HepG2 (cell line): Measurements from ENCODE around the gene SEC14L6. TPM values are rescaled to one million over a fixed set of nuclear protein-coding genes. Genes with fewer than 3 reads are reported as not detected.

Source experiments
- BRCA1 ChIP-seq: sonication (generic); formaldehyde crosslinking; IDR thresholded peaks from 2 replicates; pipeline ENCODE4 v1.4.0; 2020; ENCODE audit warnings: missing genetic modification reagents
- GABPB1 ChIP-seq: IDR thresholded peaks from 2 replicates; pipeline ENCODE4 v1.6.1; 2016; ENCODE audit warnings: mild to moderate bottlenecking, missing genetic modification reagents, moderate library complexity, missing compliant biosample characterization
- KIAA2018 ChIP-seq: sonication (generic); formaldehyde crosslinking; IDR thresholded peaks from 2 replicates; pipeline ENCODE4 v1.5.0; 2020; ENCODE audit warnings: mild to moderate bottlenecking, missing genetic modification reagents, borderline replicate concordance
- KLF11 ChIP-seq: IDR thresholded peaks from 2 replicates; pipeline ENCODE4 v1.6.1; 2016; ENCODE audit warnings: missing compliant biosample characterization
- NKX3-1 ChIP-seq: sonication (generic); formaldehyde crosslinking; IDR thresholded peaks from 2 replicates; pipeline ENCODE4 v1.5.0; 2020; ENCODE audit warnings: missing genetic modification reagents
- PHF8 ChIP-seq: sonication (generic); formaldehyde crosslinking; IDR thresholded peaks from 2 replicates; pipeline ENCODE4 v1.5.0; 2020; ENCODE audit warnings: missing genetic modification reagents
- SAP130 ChIP-seq: IDR thresholded peaks from 2 replicates; pipeline ENCODE4 v1.6.1; 2016; ENCODE audit warnings: low read depth
- SRSF4 ChIP-seq: fragments of 200-400 bp; formaldehyde crosslinking; IDR thresholded peaks from one replicate; pipeline ENCODE4 v1.6.1; 2018; ENCODE audit warnings: mild to moderate bottlenecking, low read depth, low read length, moderate library complexity; ENCODE audit not compliant: poor library complexity, severe bottlenecking
- YEATS4 ChIP-seq: sonication (generic); formaldehyde crosslinking; IDR thresholded peaks from 2 replicates; pipeline ENCODE4 v1.4.0; 2020; ENCODE audit warnings: missing genetic modification reagents, borderline replicate concordance
- ZNF407 ChIP-seq: sonication (generic); formaldehyde crosslinking; IDR thresholded peaks from one replicate; pipeline ENCODE4 v1.5.1; 2020; ENCODE audit warnings: mild to moderate bottlenecking, missing genetic modification reagents; ENCODE audit errors: not compliant biosample characterization
- polyA plus RNA-seq, 8 experiments: library from polyadenylated mRNA; depleted of rRNA in 3 of 8; stranded (reverse) in 7 of 8; unstranded in 1 of 8; fragments of >200 nt; fragmentation: Illumina TruSeq in 4 of 8; extraction: Trizol in 4 of 8; gene quantifications; 2 replicates each; pipeline versions ENCODE4 v1.2.1 to v1.2.3, GENCODE V29; 2011 to 2016; ENCODE audit warnings: low read depth in 4 of 8, missing spikeins in 1 of 8, mixed read lengths in 1 of 8; ENCODE audit not compliant: insufficient read depth in 1 of 8
- total RNA-seq, 5 experiments: library from RNA; depleted of rRNA; stranded (reverse); fragments of >200 nt; fragmentation: Illumina TruSeq; extraction: Trizol; gene quantifications; 2 replicates each; pipeline ENCODE4 v1.2.3, GENCODE V29; 2016; ENCODE audit warnings: low read depth in 1 of 5

SEC14L6 gene
- total and polyA plus RNA-seq, 2 of the 13 experiments (the other 11 are each of a cell fraction or from before 2014, with no cell fraction given) = 0.09 to 9.3 TPM

- no peak for TF ChIP-seq ZNF407 (CRISPR knock-in tag)
- peak; percentile 45; the same call in 1 of the 2 replicates for TF ChIP-seq SAP130 (CRISPR knock-in tag)
- no peak; the same call in 1 of the 2 replicates for TF ChIP-seq PHF8 (CRISPR knock-in tag)
- TF ChIP-seq NKX3-1 (CRISPR knock-in tag) = 0 out of 2 replicates have a peak, but pooled peaks have one; percentile 20
- 0 out of 2 replicates have a peak, but pooled peaks have one; percentile 29 for TF ChIP-seq BRCA1
- no peak for TF ChIP-seq YEATS4
- TF ChIP-seq KIAA2018 (CRISPR knock-in tag) = no peak
- no peak for TF ChIP-seq SRSF4
- peak; percentile 6; the same call in 1 of the 2 replicates for TF ChIP-seq GABPB1 (CRISPR knock-in tag)
- TF ChIP-seq KLF11 = no peak
These were observed 4.4 kb downstream of the SEC14L6 start (continued) for GRCh38 chr22:30541961-30542810.
